NCI-H1436 (cell line): Measurements from ENCODE around the gene LARP4.

Experiments used
- DNase-seq: peaks from one replicate; lab custom pipeline; 2025; lab: John Stamatoyannopoulos, UW

Gene LARP4

DNA sequence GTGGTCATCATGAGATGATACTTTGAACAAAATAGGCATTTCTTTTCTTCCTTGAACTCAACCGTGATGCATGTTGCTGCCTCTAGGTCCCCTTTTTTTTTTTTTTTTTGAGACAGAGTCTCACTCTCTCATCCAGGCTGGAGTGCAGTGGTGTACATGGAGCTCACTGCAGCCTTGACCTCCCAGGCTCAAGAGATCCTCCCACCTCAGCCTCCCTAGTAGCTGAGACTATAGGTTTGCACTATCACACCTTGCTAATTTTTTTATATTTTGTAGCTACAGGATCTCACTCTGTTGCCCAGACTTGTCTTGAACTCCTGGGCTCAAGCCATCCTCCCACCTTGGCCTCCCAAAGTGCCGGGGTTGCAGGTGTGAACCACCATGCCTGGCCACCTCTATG, 124.7 kb downstream of the LARP4 start:
- DNase-seq, result no peak

DNA sequence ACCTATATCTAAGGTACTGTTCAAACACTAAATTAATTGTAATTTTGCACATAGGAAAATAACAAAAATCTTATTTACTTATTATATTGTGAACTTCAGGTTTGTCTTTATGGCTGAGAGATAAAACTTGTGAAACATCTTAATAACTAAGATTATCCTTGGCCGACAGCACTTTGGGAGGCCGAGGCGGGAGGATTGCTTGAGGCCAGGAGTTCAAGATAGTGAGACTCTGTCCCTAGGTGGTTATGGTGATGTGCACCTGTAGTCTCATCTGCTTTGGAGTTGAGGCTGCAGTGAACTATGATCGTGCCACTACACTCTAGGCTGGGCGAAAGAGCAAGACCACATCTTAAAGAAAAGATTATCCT, 126.7 kb downstream of the LARP4 start:
- no peak for DNase-seq

DNA sequence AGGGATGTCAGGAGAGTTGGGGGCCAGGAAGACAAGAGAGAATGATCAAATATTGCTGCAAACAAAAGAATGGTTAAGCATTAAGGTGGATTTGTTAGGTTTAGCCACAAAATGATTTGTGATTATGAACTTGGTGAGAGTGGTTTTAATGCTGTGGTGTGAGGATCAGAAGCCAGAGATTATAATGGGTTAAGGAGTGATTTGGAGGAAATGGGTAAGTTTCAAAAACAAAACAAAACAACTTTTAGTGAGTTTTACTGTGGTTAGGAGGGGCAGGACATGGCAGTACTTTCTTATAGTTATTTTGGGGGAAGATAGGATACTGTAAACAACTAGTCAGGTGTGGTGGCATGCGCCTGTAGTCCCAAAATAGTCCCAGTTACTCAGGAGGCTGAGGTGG, 128.1 kb downstream of the LARP4 start:
- DNase-seq, result no peak

DNA sequence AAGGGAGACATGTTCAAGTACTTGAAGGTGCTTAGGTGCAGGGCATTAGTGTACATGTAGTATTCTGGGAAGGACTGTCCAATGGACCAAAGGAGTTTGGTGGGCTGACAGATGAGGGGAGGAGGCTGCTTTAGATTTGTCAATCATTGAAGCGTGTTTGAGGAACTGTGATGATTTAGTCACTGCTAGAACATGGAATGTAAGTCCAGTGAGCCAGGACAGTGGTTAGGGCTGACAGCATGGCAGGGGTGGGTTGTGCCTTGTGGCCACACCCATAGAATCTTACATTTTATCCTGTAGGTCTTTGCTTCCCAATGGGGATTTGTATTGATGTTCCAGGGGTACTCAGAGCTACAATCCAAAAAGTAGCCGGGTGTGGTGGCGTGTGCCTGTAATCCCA, 128.7 kb downstream of the LARP4 start:
- no peak for DNase-seq
